H1 (cell line): ENCODE measurements around the gene GALNT17. TPM values are rescaled to one million over a fixed set of nuclear protein-coding genes. Genes with fewer than 3 reads are reported as not detected.

ENCODE experiments used
- polyA plus RNA-seq, 7 experiments: library from polyadenylated mRNA; depleted of rRNA in 3 of 7; stranded (reverse) in 5 of 7; unstranded in 2 of 7; fragments of >200 nt in 5 of 7; fragments of 200-250 nt in 2 of 7; gene quantifications; 1 replicate in 5 of 7; 2 replicates in 1 of 7; 4 replicates in 1 of 7; pipeline versions ENCODE4 v1.2.1 to v1.2.3, GENCODE V29; 2011 to 2013; ENCODE audit warnings: missing spikeins in 2 of 7, mixed read lengths in 2 of 7
- total RNA-seq: library from RNA; stranded (reverse); fragmentation: NEBNext Ultra II Directional; extraction: Animal tissue kit (Norgen Biotek cat#: 25700); gene quantifications from 2 replicates; pipeline ENCODE4 v1.2.1, GENCODE V29; 2021
- TF ChIP-seq, protein P1 (sequence below), 3 experiments: IDR thresholded peaks; 1 replicate in 2 of 3; 2 replicates in 1 of 3; pipeline versions ENCODE4 v1.5.1 to v1.6.1; 2011; ENCODE audit warnings: low read length in 3 of 3, mild to moderate bottlenecking in 3 of 3, inconsistent platforms in 2 of 3, low read depth in 1 of 3, moderate library complexity in 1 of 3; ENCODE audit not compliant: insufficient read depth in 1 of 3; ENCODE audit errors: control extremely low read depth in 1 of 3

The GALNT17 gene
- total and polyA plus RNA-seq, 2 of the 8 experiments (the other 6 are each of a cell fraction or from before 2014, with no cell fraction given), result 37.7 to 47.0 TPM

DNA sequence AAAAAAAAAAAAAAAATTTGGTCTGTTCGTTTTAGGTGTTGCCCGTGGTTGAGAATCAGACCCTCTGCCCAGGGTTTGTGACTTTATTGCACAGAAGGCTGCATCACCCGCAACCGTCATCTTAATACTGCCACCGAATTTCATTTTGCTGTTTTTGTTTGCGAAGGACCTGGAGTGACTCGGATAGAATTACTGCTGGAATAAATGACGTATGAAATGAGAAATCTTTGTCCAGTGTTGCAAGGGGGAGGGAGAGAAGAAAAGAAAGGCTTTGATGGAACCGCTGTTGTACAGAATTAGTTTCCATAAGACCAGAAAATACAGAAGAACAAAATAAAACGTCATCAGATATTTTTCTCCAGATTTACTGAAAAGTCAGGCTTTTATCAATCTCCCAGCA lies 103.3 kb downstream of the GALNT17 start (continued):
- TF ChIP-seq, protein P1, sequence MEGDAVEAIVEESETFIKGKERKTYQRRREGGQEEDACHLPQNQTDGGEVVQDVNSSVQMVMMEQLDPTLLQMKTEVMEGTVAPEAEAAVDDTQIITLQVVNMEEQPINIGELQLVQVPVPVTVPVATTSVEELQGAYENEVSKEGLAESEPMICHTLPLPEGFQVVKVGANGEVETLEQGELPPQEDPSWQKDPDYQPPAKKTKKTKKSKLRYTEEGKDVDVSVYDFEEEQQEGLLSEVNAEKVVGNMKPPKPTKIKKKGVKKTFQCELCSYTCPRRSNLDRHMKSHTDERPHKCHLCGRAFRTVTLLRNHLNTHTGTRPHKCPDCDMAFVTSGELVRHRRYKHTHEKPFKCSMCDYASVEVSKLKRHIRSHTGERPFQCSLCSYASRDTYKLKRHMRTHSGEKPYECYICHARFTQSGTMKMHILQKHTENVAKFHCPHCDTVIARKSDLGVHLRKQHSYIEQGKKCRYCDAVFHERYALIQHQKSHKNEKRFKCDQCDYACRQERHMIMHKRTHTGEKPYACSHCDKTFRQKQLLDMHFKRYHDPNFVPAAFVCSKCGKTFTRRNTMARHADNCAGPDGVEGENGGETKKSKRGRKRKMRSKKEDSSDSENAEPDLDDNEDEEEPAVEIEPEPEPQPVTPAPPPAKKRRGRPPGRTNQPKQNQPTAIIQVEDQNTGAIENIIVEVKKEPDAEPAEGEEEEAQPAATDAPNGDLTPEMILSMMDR (IDR thresholded peaks at IDR 0.05; ENCODE audit: control extremely low read depth in 1 of 3, insufficient read depth in 1 of 3, low read depth in 1 of 3, low read length in 3 of 3), result no peak
- TF ChIP-seq, all 59 proteins: peak for 0
